ENCODE data around the gene RRAGA.

DNA sequence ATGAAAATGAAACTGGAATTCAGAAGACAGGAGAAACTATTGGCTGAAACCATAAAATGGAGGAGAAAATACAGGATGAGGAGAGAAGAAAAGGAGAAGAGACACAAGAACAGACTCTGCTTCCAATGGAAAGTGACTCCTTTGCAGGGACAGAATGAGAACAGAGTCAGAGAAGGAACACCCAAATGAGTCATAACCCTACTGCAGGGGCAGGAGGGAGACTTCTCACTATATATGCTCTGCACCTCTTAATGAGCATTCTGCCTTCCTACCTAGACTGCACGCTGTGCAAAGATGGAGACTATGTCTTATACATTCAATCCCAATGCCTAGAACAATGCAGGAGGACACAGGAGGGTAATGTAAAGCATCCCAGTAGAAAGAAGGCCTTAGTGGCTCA lies 18.3 kb upstream of the RRAGA start:
- TF ChIP-seq CTCF (IDR thresholded peaks at IDR 0.05; ENCODE audit: insufficient read depth, low read depth, low read length) (no peak), EZH2 (IDR thresholded peaks at IDR 0.05; ENCODE audit: insufficient read depth, low read length) (no peak)

All from astrocyte (in vitro differentiated cells and primary cell).